HG02840 (cell line): ENCODE results near the gene MEF2C.

Experiments
- ATAC-seq: cut with Tn5 transposase; IDR thresholded peaks from one replicate; pipeline ENCODE4 v1.9.1; 2021; ENCODE audit warnings: mild to moderate bottlenecking, moderate library complexity, moderate number of reproducible peaks; ENCODE audit not compliant: unreplicated experiment, low FRiP score

The MEF2C gene

DNA sequence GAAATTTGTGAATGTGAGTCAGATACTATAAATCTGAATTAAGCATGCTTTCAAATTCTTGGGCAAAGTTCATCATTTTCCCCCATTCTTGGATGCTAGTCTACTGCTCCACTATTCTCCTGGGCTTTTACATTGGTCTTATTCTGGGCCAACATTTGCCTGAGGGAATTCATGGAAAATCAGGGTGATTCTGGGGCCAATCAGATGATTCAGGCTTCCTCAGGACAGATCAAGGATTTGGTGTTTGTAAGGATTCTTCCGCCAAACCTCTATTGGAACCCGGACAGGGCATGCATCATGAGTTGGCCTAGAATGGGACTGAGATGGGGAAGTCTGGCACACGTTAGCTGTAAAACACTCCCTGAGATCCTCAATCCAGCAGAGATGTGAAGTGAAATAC is 113.8 kb downstream of the MEF2C start:
- ATAC-seq, result no peak

DNA sequence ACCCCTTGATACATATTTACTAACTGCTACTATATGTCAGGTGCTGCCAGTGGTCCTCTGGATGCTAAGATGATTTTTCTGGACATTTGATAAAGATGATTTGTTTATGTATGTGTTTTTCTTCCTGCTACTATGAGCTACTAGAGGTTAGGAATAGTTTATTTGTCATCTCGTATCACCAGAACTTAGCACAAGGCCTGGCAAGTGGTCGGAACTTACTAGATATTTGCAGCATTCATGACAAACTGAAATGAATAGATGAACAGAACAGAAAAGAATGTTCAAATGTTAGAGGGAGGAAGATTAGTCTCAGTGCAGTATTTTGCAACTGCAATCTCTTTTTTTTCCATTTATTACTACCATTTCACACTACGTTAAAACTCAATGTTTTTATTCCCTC is 114.6 kb downstream of the MEF2C start:
- ATAC-seq, result no peak

DNA sequence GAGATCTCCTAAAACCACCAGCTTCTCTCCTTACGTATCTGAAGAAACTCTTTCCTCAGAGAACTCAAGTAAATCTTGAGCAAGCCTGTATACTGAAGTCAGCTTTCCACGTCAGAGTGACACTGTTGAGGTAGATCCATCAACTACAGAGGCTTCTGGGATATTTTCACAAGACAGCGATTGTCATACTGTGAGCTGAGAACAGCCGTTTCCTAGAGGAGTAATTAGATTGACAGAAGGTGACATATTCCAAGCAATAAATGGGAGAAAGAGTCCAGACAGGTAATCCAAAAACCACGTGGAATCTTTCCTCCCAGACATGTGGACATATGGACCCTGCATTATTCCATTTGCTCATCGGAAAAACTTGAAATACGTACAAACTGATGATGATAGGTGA is 117.2 kb downstream of the MEF2C start:
- ATAC-seq, result no peak

DNA sequence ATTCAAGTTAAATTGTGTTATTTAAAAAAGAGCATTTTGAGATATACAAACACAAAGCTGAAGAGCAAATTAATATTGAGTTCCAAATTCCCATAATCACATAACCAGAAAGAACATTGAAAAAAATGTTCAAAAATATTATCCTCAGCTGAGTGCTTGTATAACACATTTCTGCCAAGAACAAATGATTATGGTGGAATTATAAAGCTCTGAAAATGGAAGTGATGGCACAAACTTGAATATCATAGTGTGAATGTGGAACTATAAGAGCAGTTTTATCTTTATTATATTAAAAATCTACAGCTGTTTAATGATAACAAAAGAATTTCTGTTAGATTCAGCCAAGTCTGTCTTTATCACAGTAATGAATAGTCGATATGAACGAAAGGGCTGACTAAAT is 117.8 kb downstream of the MEF2C start:
- no peak for ATAC-seq

DNA sequence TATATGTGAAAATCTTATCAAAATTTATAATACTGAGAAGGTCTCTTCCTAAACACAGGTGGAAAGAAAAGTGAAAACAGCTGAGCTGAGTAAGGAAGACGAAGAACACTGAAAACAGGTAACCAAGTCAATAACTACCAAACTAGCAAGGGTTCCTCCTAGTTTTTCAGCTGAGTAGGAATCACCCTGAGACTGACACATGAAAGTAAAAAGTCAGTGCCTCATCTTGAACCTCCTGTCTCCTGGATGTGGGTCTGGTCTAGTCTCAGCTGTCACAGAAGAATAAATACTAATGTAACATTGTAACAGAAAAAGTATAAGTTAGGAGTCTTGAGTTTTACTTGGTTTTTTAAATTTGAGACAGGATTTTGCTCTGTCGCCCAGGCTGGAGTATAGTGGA is 121.0 kb downstream of the MEF2C start:
- ATAC-seq, result no peak

DNA sequence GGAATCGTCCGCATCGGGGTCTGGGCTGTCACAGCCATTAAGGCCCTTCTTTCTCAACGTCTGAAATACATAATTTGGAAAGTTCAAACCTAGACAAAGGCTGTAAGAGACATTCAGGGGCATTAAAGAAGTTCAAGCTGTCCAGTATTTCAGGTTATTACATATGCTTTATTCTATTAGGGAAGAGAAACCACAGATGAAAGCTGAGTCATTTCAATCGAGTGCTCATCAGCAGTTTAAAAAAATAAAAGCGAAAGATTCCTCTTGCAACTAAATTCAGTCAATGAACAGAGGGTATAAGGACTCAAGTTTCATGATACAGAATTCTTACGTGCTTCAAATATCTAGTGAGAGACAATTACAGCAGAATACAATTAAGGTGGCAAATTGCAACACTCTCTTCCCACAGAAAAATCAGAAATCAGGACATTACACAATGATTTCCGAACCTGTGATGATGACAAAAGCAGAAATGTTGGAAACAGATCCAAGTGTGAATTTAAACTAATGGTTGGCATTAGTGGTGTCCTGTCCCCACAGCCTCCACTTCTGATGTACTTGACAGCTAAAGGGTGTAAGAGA is 121.6 kb downstream of the MEF2C start:
- no peak for ATAC-seq

DNA sequence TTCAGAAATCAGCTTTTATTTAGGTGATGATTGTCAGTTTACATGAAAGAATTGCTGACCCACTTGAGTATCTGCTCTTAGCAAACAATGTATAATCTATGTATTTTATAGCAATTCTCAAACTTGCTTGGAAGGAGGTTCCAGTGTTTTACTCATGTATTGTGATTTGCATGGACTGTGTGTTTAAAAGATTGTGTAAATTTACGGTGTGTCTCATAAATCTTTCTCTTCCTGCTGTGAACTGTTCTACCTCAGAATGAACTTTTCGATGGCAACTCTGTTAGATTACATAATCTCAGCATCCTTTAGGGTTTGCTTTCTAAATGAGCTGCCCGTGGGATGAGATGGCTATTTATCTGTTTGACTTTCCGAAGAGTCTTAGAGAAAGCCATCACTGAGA is 122.5 kb downstream of the MEF2C start:
- ATAC-seq, result no peak

DNA sequence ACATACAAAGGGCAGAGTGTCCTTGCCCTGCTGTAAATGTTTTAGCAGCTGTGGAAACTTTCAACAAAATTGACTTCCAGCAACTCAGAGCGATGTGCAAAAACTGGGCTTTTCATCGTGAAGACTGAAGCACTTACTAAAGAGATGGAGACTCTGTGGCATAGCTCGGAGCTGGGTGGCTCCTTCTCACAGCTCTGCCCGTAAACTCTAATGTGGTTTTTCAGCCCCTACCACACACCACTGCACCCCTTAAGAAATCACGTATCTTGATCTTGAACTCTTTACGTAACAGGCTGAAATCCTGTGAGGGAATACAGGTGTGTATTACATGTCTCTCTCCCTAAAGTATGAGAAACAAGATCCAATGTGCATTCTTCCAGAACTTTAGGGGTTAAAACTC is 124.4 kb downstream of the MEF2C start:
- ATAC-seq, result no peak

DNA sequence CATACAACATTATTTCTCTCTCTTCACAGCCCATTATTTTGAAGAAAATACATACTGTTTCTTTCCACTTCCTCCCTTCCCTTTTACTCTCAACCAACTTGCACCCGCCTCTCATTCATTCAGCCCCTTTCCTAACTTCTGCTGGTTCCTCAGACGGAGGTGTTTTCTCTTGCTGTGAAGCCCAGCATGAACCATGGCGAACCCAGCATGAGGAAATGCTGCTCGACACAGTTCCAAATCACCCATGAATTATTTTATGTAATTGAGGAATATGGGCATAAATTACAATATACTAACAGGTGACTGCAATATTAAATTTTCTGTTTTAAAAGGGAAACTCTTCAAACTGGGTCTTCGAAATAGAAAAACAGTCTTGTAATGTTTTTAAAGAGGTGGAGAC is 124.8 kb downstream of the MEF2C start:
- no peak for ATAC-seq

DNA sequence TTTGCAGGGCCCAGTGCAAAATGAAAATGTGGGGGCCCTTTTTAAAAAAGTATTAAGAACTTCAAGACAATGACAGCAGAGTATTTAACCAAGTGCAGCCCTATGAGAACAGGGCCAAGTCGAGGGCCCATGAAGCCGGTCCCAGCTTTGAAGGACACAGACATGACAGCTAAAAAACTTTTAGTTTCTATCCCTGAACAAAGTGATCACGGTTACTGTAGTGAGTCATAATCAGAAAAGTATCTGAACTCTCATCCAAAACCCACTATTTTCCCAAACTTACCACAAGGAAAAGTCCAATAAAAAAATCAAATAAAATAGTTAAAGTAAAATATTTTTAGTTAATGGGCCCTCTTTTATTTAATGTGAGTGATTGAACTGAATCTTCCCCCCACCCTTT is 126.0 kb downstream of the MEF2C start:
- no peak for ATAC-seq

DNA sequence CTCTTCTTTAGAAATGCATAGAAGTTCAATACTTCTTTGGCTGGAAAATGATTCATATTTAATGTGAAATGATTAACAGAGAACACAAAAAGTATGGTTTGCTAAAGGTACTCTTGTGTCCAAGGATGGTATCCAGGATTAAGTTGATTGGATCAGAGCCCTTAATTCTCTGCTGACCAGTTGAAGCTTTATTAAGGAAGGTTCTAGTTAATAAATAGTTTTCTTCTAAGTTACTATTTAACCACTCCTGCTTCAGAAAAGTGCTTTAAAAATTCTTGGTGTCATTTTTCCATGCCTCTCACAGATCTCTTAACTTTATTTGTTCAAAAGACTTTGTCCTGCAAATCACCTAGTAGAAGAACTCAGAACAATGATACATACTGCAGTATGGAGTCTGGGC is 134.3 kb downstream of the MEF2C start:
- ATAC-seq, result no peak

DNA sequence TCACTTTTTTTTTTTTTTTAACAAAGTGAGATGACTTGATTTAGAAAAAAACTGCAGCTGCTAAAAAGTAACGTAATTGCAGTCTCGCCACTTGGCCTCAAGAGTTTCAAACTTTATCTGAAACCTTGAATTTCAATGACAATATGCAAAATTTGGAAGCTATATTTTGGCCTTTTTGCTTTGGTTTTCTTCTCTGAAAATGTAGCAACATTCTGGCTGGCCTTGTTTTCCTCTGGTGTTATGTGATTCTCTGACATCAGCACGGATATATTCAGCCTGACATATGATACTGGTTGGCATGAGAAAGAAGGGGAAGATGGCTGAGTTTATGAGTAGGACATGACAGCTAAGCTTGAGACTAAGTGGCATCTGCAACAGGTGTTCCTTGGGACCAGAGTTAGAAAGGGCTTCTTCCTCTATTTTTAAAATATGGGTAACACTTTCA is 136.5 kb downstream of the MEF2C start:
- peak; percentile 62 for ATAC-seq

DNA sequence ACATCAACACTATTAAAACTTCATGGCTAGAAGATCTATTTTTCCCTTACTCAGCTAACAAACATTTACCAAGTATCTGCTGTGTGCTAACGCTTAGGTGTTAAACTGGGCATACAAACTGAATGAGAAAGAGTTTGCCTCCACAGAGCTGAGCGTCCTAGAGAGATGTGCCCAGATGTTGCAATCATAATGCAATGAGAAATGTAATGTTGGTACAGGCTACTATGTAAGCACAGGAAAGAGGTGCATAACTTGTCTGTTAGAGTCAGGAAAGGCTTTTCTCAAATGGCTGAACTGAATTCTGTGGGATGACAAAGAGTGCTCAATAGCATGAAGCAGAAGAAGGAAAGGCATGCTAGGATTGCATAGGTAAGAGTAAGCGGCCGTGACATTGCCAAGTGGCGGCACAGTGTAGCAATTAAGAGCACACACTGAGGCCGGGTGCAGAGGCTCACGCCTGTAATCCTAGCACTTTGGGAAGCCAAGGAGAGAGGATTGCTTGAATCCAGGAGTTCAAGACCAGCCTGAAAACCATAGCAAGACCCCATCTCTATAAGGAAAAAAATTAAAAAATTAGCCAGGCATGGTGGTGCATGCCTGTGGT is 137.8 kb downstream of the MEF2C start:
- no peak for ATAC-seq

DNA sequence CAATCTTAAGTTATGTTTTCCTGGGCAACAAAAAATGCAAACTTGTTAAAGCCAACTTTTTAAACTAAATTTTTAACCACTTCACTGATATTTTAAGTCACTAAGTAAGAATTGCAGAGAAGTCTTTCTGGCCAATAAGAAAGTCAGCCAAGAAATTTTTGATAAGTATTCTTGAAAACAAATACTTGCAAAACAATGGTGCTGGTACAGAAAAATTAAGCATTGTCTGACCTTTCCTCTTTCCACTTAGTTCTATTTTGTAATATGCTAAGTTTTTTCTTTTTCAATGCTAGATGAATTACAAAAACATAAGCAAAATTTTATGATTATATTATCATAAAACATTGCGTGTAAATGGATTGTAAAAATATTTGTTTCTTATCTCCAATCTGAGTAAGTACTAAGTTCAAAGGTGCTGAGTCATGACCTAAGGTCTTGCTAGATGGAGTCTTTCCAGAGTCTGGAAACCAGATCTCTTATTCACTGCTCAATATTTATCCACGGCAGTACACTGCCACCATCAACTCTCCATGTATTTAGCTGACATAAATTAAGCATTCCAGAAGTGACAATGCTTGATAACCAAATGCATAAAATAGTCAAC is 139.7 kb downstream of the MEF2C start:
- ATAC-seq, result no peak

DNA sequence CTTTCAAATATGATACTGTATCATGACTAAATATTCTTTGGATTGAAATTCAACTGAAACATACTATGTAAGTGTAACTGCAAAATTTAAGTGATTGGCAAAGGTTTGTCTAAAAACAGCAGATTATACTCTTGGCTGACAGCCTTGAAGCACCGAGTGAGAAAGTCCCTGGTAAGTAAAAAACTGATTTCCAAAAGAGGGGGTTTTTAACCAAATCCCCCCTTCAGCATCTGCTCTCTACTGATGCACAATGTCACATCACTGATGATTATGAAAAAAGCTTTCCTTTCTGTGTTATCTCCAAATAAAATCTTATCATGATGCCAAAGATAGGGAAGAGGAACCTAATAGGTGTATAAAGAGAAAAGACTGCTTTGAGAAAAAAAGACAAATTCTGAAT is 141.0 kb downstream of the MEF2C start:
- no peak for ATAC-seq

DNA sequence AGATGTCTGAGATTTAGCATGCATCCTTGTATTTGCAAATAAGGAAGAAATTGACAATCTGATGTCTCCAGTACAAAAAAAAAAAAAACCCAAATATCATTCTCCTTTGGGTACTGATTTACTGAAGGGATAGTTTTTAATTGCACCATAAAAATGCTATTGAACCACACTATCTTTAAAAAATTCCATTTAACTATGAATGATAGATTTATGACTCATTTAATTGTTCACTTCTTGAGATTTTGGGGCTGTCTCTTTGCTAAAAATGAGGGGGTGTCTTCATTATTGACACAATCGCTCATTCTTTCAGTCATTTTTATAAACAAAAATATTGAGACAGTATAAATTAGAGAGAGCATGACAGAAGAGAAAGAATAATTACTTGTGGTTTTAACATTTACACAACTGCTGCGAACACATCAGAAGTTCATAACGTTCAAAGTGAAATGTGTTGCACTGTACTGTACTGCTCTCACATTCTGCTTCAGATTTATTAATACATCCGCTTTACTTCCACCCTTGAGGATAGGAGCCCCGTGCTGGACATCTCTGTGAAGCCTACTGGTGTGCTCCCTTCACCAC is 142.3 kb downstream of the MEF2C start:
- no peak for ATAC-seq

DNA sequence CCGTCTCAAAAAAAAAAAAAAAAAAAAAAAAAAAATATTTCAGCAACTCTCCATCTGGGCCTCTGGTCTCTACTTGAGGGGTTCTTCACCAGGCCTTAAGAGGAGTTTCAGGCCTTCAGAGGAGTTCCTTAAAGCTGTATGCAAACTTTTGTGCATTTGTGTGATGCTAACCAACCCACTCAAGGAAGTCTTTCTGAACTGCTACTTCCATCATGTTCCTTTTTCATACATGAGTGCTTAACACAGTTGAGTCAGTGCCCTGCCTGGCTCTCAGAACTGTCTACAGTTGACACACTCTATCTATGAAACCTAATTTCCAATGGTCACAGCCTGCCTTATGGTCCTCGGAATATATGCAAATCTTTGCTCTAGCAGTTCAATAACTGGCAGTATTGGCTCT is 146.5 kb downstream of the MEF2C start:
- peak; percentile 33 for ATAC-seq

DNA sequence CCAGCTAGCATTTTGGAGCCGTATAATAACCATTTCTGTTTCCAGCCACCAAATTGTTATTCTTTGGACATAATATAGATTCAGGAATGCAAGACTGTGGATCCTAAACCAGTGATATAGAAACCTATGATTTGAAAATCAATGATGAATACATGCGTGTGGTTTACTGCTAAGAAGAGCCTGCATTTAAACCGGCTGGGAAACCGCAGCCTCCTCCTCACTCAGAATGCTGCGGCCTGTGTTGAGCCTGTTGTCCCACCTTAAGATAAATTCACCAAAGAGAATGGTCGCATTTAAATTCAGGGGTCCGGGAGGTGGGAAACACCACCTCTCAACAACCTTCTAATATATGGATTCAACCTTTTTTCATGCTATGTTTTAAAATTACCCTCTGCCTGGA is 148.0 kb downstream of the MEF2C start:
- ATAC-seq, result no peak

DNA sequence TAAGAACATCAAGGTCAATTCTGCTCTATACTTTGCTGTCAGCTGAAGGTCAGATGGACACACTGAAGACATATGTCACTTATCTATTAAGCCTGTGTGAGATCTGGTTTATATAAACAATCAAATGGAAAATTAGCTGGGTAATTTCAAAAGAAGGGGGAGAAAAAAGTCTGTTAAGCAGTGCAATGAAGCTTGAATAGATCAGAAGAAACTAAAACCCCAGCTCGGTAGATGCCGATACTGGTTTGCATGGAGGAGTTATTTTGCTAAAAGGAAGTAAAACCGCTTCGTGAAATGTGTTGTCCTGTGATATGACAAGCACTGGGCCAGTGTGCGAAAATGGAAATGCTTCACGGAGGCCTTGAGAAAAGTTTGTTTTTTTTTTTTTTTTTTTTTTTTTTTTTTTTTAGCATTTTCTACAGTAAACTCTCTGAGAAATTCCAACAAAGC is 148.8 kb downstream of the MEF2C start:
- ATAC-seq, result peak; percentile 54

DNA sequence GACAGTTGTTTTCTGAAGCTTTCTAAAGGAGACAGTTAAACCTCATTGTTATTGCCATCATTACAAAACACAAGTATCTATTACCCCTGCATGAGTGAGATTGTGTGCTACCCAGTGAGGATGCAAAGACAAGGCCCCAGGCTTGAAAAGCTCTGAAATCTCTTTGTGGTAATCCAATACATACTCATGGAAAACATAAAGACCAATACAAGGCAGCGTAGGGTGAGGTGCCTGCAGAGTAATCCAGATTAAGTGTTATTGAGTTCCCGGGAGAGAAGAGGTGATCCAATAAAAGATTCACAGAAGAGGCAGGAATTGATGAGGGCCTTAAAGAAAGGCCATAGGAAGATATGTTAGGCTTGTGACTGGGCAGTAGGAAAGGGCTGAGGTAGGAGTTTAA is 150.1 kb downstream of the MEF2C start:
- no peak for ATAC-seq

DNA sequence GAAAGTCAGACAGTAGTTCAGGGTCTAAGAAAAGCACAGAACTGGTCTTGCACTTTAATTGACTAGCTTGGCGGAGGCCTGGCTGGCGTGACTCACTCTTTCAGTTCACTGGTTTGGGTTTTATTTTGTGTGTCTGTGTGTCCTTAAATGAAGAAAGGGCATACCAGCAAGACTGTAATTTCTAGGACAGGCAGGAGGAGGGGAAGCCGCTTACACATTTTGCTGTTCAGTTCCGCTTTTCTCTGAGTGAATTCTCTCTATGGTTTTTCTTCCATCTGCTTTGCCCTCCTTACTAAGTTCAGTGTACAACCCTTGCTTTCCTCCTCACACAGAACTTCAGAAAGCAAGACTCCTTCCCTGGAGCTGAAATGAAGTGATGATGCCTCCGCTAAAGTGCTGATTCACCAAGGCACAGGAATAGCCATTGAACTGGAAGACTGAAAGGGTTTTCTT is 150.8 kb downstream of the MEF2C start:
- ATAC-seq, result peak; percentile 43

DNA sequence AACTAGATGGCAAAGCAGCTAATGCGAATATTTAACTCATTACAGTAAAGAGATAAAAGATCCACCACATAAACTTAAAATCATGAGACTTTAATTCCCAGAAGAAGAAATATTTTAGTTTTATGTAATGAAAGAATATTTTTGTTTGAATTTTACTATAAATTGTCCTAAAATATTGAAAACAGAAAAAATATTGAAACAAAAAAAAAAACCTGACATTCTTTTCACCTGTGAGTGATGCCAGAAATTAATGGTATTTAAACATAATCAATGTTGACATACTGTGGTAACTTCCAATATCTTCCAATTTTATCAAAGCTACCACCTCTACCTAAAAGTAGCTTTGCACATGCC is 153.2 kb downstream of the MEF2C start:
- ATAC-seq, result no peak
